SU-DHL-6 (cell line): Measurements from ENCODE around the gene NSDHL.

Source experiments
- H2AFZ ChIP-seq: fragments of 200-600 bp; sonication (generic); 2 replicates; pipeline ENCODE4 v1.6.1; 2014; ENCODE audit warnings: low read depth, mild to moderate bottlenecking, moderate library complexity, mixed read lengths, antibody characterized with exemption, low read length; ENCODE audit not compliant: severe bottlenecking
- H3F3A ChIP-seq: fragments of 200-600 bp; shearing (Covaris generic); 2 replicates; pipeline ENCODE4 v1.6.0; 2016; ENCODE audit warnings: antibody characterized with exemption, mild to moderate bottlenecking; ENCODE audit not compliant: insufficient read depth
- H3K27ac ChIP-seq: fragments of 200-600 bp; sonication (generic); 2 replicates; pipeline ENCODE4 v1.5.1; 2016; ENCODE audit warnings: low read depth, mild to moderate bottlenecking, low read length, moderate library complexity, mixed read lengths
- H3K27me3 ChIP-seq: fragments of 200-600 bp; sonication (generic), shearing (Covaris generic); 2 replicates; pipeline ENCODE4 v1.6.0; 2014; ENCODE audit warnings: mild to moderate bottlenecking, low read length
- H3K36me3 ChIP-seq: fragments of 200-600 bp; sonication (generic); 2 replicates; pipeline ENCODE4 v1.6.1; 2014; ENCODE audit warnings: mild to moderate bottlenecking, low read length, mixed read lengths
- H3K4me2 ChIP-seq: fragments of 300-600, 200-600 bp; shearing (Covaris generic), sonication (generic); 2 replicates; pipeline ENCODE4 v1.6.0; 2014; ENCODE audit warnings: low read length, low read depth, mild to moderate bottlenecking; ENCODE audit not compliant: poor library complexity, severe bottlenecking
- H3K4me3 ChIP-seq: fragments of 200-600 bp; sonication (generic); 2 replicates; pipeline ENCODE4 v1.5.1; 2014; ENCODE audit warnings: antibody characterized with exemption, low read length, mild to moderate bottlenecking, mixed read lengths; ENCODE audit not compliant: insufficient read depth, poor library complexity, severe bottlenecking
- H3K79me2 ChIP-seq: fragments of 200-600 bp; sonication (generic); 2 replicates; pipeline ENCODE4 v1.6.1; 2014; ENCODE audit warnings: mild to moderate bottlenecking, low read length, moderate library complexity; ENCODE audit not compliant: insufficient read depth
- H3K9ac ChIP-seq: fragments of 200-600 bp; sonication (generic); 2 replicates; pipeline ENCODE4 v1.7.0; 2014; ENCODE audit warnings: mild to moderate bottlenecking, low read length
- H3K9me2 ChIP-seq: fragments of 200-600 bp; sonication (generic); replicated peaks from 2 replicates; pipeline ENCODE4 v1.6.1; 2014; ENCODE audit warnings: low read length; ENCODE audit not compliant: insufficient read depth
- H3K9me3 ChIP-seq: fragments of 200-600 bp; sonication (generic); 2 replicates; pipeline ENCODE4 v1.6.1; 2014; ENCODE audit warnings: low read length, mixed read lengths; ENCODE audit not compliant: insufficient read depth
- H4K20me1 ChIP-seq: fragments of 200-600 bp; sonication (generic); 2 replicates; pipeline ENCODE4 v1.6.1; 2014; ENCODE audit warnings: low read depth, mild to moderate bottlenecking, antibody characterized with exemption, low read length, moderate library complexity, mixed read lengths
- EZH2phosphoT487 ChIP-seq: fragments of 200-600 bp; sonication (generic), shearing (Covaris generic); conservative IDR thresholded peaks from 2 replicates; pipeline ENCODE4 v1.6.1; 2018; ENCODE audit warnings: mild to moderate bottlenecking, antibody characterized with exemption, low read length, moderate library complexity, mixed read lengths
- TF ChIP-seq, protein P1 (sequence below): fragments of 200-600 bp; sonication (generic); IDR thresholded peaks from one replicate; pipeline ENCODE4 v1.5.1; 2017; ENCODE audit warnings: antibody characterized with exemption, mild to moderate bottlenecking, low read length, moderate library complexity; ENCODE audit not compliant: insufficient read depth, poor library complexity, severe bottlenecking

The NSDHL gene

GRCh38 chrX:152901816-152902501, 71.1 kb downstream of the NSDHL start:
- Histone ChIP-seq H3F3A (no peaks in the 10 kb centered on the region), H3K27ac (no peak overlapping the region), H3K4me3 (no peak overlapping the region), H4K20me1 (no peaks in the 10 kb centered on the region), H3K9ac (no peak overlapping the region), H3K27me3 (no peaks in the 10 kb centered on the region), H3K36me3 (no peaks in the 10 kb centered on the region), H3K9me2 (no peaks in the 10 kb centered on the region), H3K4me2 (no peak overlapping the region), H2AFZ (no peak overlapping the region), H3K9me3 (no peaks in the 10 kb centered on the region), H3K79me2 (no peaks in the 10 kb centered on the region)
- TF ChIP-seq, protein P1, sequence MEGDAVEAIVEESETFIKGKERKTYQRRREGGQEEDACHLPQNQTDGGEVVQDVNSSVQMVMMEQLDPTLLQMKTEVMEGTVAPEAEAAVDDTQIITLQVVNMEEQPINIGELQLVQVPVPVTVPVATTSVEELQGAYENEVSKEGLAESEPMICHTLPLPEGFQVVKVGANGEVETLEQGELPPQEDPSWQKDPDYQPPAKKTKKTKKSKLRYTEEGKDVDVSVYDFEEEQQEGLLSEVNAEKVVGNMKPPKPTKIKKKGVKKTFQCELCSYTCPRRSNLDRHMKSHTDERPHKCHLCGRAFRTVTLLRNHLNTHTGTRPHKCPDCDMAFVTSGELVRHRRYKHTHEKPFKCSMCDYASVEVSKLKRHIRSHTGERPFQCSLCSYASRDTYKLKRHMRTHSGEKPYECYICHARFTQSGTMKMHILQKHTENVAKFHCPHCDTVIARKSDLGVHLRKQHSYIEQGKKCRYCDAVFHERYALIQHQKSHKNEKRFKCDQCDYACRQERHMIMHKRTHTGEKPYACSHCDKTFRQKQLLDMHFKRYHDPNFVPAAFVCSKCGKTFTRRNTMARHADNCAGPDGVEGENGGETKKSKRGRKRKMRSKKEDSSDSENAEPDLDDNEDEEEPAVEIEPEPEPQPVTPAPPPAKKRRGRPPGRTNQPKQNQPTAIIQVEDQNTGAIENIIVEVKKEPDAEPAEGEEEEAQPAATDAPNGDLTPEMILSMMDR, result no peak
- TF ChIP-seq EZH2phosphoT487, result no peak

- Histone ChIP-seq H4K20me1 (no peaks in the 10 kb centered on the region), H3K9ac (no peak overlapping the region), H3K36me3 (no peaks in the 10 kb centered on the region), H2AFZ (no peak overlapping the region), H3K9me3 (no peaks in the 10 kb centered on the region), H3F3A (no peaks in the 10 kb centered on the region), H3K4me2 (no peak overlapping the region), H3K27ac (no peak overlapping the region), H3K27me3 (no peaks in the 10 kb centered on the region), H3K9me2 (no peaks in the 10 kb centered on the region), H3K4me3 (no peak overlapping the region), H3K79me2 (no peaks in the 10 kb centered on the region)
- TF ChIP-seq EZH2phosphoT487, result no peak
- TF ChIP-seq, protein P1, result no peak
Observed at GRCh38 chrX:152902502-152902820, 71.6 kb downstream of the NSDHL start.

- H3K27me3 ChIP-seq, result no peaks in the 10 kb centered on the region
- H4K20me1 ChIP-seq, result no peaks in the 10 kb centered on the region
- no peaks in the 10 kb centered on the region for H3K36me3 ChIP-seq
Observed at GRCh38 chrX:152903589-152903988, 72.7 kb downstream of the NSDHL start.

More at GRCh38 chrX:152903589-152903988, 72.7 kb downstream of the NSDHL start:
- Histone ChIP-seq H2AFZ (no peak overlapping the region), H3K9me3 (no peaks in the 10 kb centered on the region), H3K27ac (no peak overlapping the region), H3K9ac (no peak overlapping the region), H3K4me3 (no peak overlapping the region), H3K4me2 (no peak overlapping the region), H3K79me2 (no peaks in the 10 kb centered on the region), H3K9me2 (no peaks in the 10 kb centered on the region), H3F3A (no peaks in the 10 kb centered on the region)
- no peak for TF ChIP-seq EZH2phosphoT487
- TF ChIP-seq, protein P1, result no peak
